GM10248 (cell line): Measurements from ENCODE around the gene PRKCB.

Experiments
- CTCF ChIA-PET: fragments of 300-600 bp; sonication (Branson Sonifier 250); formaldehyde crosslinking; extraction: SDS; loops from one replicate; lab custom pipeline; 2021; ENCODE audit warnings: antibody characterized with exemption; lab: Yijun Ruan, JAX
- POLR2A ChIA-PET: fragments of 350-650 bp; sonication (Branson Sonifier 250); formaldehyde crosslinking; extraction: SDS; loops from one replicate; lab custom pipeline; 2020; ENCODE audit warnings: antibody characterized with exemption; lab: Yijun Ruan, JAX
- DNase-seq: peaks from one replicate; pipeline ENCODE4 v3.0.0; 2012; ENCODE audit errors: extremely low spot score
- CTCF ChIP-seq: IDR thresholded peaks from 2 replicates; pipeline ENCODE4 v1.5.1; 2012; ENCODE audit warnings: mild to moderate bottlenecking, low read depth; ENCODE audit errors: extremely low read depth, missing control alignments, control extremely low read depth

The PRKCB gene

DNA sequence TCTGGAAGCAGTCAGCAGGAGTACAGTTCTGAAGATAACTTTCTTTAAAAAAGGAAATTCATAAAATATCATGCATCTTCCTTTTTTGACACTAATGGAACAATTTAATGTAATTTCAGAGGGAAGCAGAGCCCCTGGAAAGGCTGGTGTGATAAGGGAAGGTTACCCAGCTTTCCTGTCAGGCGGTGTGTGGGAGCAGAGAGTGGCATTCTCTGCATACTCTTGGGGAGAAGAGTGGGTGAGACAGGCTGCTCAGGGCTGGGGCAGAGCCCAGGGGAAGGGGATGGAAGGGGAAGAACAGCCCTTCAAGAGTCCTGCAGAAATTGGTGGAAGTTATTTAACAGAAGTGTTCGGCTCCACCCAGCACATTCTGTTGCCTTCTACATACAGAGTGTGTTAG lies 84.7 kb downstream of the PRKCB start:
- DNase-seq, result no peak
- no peak for TF ChIP-seq CTCF
- ChIA-PET CTCF (no interaction called here), POLR2A (no interaction called here)

DNA sequence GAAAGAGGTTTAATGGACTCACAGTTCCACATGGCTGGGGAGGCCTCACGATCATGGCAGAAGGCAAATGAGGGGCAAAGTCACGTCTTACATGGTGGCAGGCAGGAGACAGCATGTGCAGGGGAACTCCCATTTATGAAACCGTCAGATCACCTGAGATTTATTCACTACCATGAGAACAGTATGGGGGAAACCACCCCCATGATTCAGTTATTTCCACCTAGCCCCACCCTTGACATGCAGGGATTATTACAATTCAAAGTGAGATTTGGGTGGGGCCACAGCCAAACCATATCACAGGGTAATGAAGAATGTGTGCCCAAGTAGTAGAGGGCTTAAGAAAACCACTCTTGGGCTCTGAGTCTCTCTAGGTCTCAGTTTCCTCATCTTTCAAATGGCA lies 85.1 kb downstream of the PRKCB start:
- CTCF ChIA-PET, result no interaction called here
- no peak for DNase-seq
- no peak for TF ChIP-seq CTCF
- POLR2A ChIA-PET, result no interaction called here

GRCh38 chr16:23922406-23922805 lies 86.6 kb downstream of the PRKCB start:
- ChIA-PET POLR2A (no interaction called here), CTCF (interaction anchor here (0.8 to 1.7 kb wide), 9 partner anchors 9 to 114 kb away, joined by 3 to 8 read pairs (median 3); no protein-coding TSS in a partner anchor)
- no peak for TF ChIP-seq CTCF
- no peak for DNase-seq

DNA sequence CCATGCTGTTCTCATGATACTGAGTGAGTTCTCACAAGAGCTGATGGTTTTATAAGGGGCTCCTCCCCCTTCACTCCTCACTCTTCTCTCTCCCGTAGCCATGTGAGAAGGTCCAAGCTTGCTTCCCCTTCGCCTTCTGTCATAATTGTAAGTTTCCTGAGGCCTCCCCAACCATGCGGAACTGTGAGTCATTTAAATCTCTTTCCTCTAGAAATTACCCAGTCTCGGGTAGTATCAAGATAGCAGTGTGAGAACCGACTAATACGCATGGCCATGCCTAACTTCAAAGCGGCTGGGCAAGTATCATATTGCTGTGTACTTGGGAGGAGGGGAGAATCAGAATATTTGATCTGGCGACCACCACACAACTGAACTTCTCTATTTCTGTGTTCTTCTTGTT lies 88.3 kb downstream of the PRKCB start:
- TF ChIP-seq CTCF, result no peak
- ChIA-PET CTCF (interaction anchor here (1.4 kb wide), 1 partner anchor 20 kb away, joined by 4 read pairs; no protein-coding TSS in a partner anchor), POLR2A (no interaction called here)
- DNase-seq, result no peak

GRCh38 chr16:23927796-23928195 lies 92.0 kb downstream of the PRKCB start:
- POLR2A ChIA-PET, result no interaction called here
- CTCF ChIA-PET, result interaction anchor here (2.2 to 2.7 kb wide), 2 partner anchors 9 to 82 kb away, joined by 5 to 10 read pairs; no protein-coding TSS in a partner anchor
- DNase-seq, result no peak
- TF ChIP-seq CTCF, result no peak

DNA sequence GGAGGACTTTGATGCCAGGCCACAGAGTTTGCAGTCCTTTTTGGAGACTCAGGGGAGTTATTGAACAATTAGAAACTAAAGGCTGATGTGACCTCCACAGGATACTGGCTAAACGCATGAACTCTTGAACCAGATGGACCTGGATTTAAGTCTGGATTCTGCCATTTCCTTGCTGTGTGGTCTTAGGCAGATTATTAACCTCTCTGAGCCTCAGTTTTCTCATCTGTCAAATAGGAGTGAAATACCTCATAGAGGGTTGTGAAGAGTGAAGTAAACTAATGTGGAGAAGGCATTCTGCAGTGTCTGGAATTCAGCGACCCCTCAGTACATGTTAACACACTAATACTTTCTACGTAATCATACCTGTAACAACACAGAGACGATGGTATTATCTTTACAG lies 93.5 kb downstream of the PRKCB start:
- CTCF ChIA-PET, result interaction anchor here (0.9 to 1.0 kb wide), 2 partner anchors 11 to 73 kb away, joined by 3 to 4 read pairs; no protein-coding TSS in a partner anchor
- POLR2A ChIA-PET, result no interaction called here
- TF ChIP-seq CTCF, result no peak
- no peak for DNase-seq
